Esophagus muscularis mucosa (tissue), 4 donors: ENCODE results near the gene NINJ2. TPM values are rescaled to one million over a fixed set of nuclear protein-coding genes. Genes with fewer than 3 reads are reported as not detected.

Experiments used
- DNase-seq: peaks from one replicate; pipeline ENCODE4 v3.0.0-alpha.2; 2017; ENCODE audit errors: extremely low spot score
- H3K27ac ChIP-seq, 4 donors: fragments of 200-600 bp; sonication (generic); replicated peaks in 1 of 4; 1 replicate in 3 of 4; 2 replicates in 1 of 4; pipeline ENCODE4 v1.5.1; 2016 to 2019; ENCODE audit warnings: mild to moderate bottlenecking in 1 of 4
- H3K27me3 ChIP-seq, 4 donors: fragments of 200-600 bp; sonication (generic); one replicate each; pipeline versions ENCODE4 v1.5.1 to v1.6.0; 2016 to 2019
- H3K36me3 ChIP-seq, 4 donors: fragments of 200-600 bp; sonication (generic); one replicate each; pipeline ENCODE4 v1.5.1; 2016 to 2019
- H3K4me1 ChIP-seq, 4 donors: fragments of 200-600 bp; sonication (generic); one replicate each; pipeline ENCODE4 v1.5.1; 2016 to 2019
- H3K4me3 ChIP-seq, 4 donors: fragments of 200-600 bp; sonication (generic); 1 replicate in 2 of 4; 2 replicates in 2 of 4; pipeline ENCODE4 v1.5.1; 2016 to 2019; ENCODE audit warnings: mild to moderate bottlenecking in 4 of 4, moderate library complexity in 1 of 4
- H3K9me3 ChIP-seq, 4 donors: fragments of 200-600 bp; sonication (generic); 1 replicate in 3 of 4; 2 replicates in 1 of 4; pipeline ENCODE4 v1.5.1; 2016 to 2019
- CTCF ChIP-seq, 3 experiments: fragments of 200-600 bp in 2 of 3; fragments of 450-650 bp in 1 of 3; sonication (generic) in 2 of 3; IDR thresholded peaks; one replicate each; pipeline ENCODE4 v1.5.1; 2017 to 2019; ENCODE audit warnings: antibody characterized with exemption in 3 of 3, mild to moderate bottlenecking in 2 of 3, moderate library complexity in 1 of 3
- EP300 ChIP-seq: sonication (generic); formaldehyde crosslinking; IDR thresholded peaks from one replicate; pipeline ENCODE4 v1.6.1; 2017; ENCODE audit warnings: antibody characterized with exemption
- POLR2A ChIP-seq: fragments of 450-650 bp; IDR thresholded peaks from one replicate; pipeline ENCODE4 v1.6.1; 2017; ENCODE audit warnings: antibody characterized with exemption, moderate library complexity, mild to moderate bottlenecking, low read depth
- POLR2AphosphoS5 ChIP-seq, 2 donors: sonication (generic); formaldehyde crosslinking; IDR thresholded peaks; one replicate each; pipeline ENCODE4 v1.6.1; 2017; ENCODE audit warnings: antibody characterized with exemption in 2 of 2
- WGBS: methylation state at CpG from one replicate; pipeline ENCODE4 v1.1.5; 2018; 5-methylcytosine and 5-hydroxymethylcytosine counted together
- intact Hi-C: fragments of 100-400 bp; cut with DNase I; formaldehyde crosslinking; loops from one replicate; pipeline ENCODE4 v1.15.1; 2023
- total RNA-seq, 4 donors: library from RNA; depleted of rRNA; stranded (reverse); fragments of >200 nt; gene quantifications; one replicate each; pipeline versions ENCODE4 v1.1.0 to v1.2.1, GENCODE V29; 2016

The NINJ2 gene
- total RNA-seq, 4 donors from 2014 or later, result 2.9 to 11.1 (median 7.1) TPM

GRCh38 chr12:559208-559905, 103.9 kb downstream of the NINJ2 start:
- no peak for DNase-seq
- H3K4me1 ChIP-seq, result peaks cover 0 to 10% (median 0%) of the 10 kb centered on the region in 4 donors
- H3K27me3 ChIP-seq, result peaks cover 0 to 15% (median 0%) of the 10 kb centered on the region in 4 donors
- peaks cover 0 to 22% (median 0%) of the 10 kb centered on the region in 4 donors for H3K36me3 ChIP-seq
- no peak overlapping the region for H3K4me3 ChIP-seq
- TF ChIP-seq EP300 (no peak), CTCF (IDR thresholded peaks at IDR 0.05) (no peak), POLR2AphosphoS5 (IDR thresholded peaks at IDR 0.05) (no peak), POLR2A (no peak)
- WGBS, result 90% methylated on average over 20 of the region's 21 CpGs
- intact Hi-C loops, result no loop called here
- H3K9me3 ChIP-seq, result no peaks in the 10 kb centered on the region
- H3K27ac ChIP-seq, result no peak overlapping the region

GRCh38 chr12:558580-558979, 104.7 kb downstream of the NINJ2 start:
- WGBS, result 80% methylated on average over 4 of the region's 4 CpGs
- Histone ChIP-seq H3K27me3 (peaks cover 0 to 15% (median 0%) of the 10 kb centered on the region in 4 donors), H3K27ac (no peak overlapping the region), H3K4me1 (peaks cover 0 to 14% (median under 1%) of the 10 kb centered on the region in 4 donors), H3K9me3 (no peaks in the 10 kb centered on the region), H3K36me3 (peaks cover 0 to 22% (median 0%) of the 10 kb centered on the region in 4 donors), H3K4me3 (no peak overlapping the region)
- no peak for TF ChIP-seq POLR2AphosphoS5 (IDR thresholded peaks at IDR 0.05)
- TF ChIP-seq CTCF (IDR thresholded peaks at IDR 0.05), result no peak
- intact Hi-C loops, result no loop called here
- no peak for DNase-seq

GRCh38 chr12:556498-556897, 106.7 kb downstream of the NINJ2 start:
- Histone ChIP-seq H3K4me3 (no peak overlapping the region), H3K27ac (no peak overlapping the region), H3K36me3 (peaks cover 0 to 17% (median 0%) of the 10 kb centered on the region in 4 donors), H3K27me3 (peaks cover 0 to 15% (median 0%) of the 10 kb centered on the region in 4 donors), H3K4me1 (peaks cover 9 to 22% (median 17%) of the 10 kb centered on the region in 4 donors), H3K9me3 (no peaks in the 10 kb centered on the region)
- intact Hi-C loops, result no loop called here
- TF ChIP-seq CTCF (IDR thresholded peaks at IDR 0.05) (no peak), EP300 (no peak), POLR2AphosphoS5 (IDR thresholded peaks at IDR 0.05) (no peak)
- no peak for DNase-seq
- WGBS, result 94% methylated on average over 20 of the region's 20 CpGs

GRCh38 chr12:554001-554285, 109.3 kb downstream of the NINJ2 start:
- 82% methylated on average over 6 of the region's 8 CpGs for WGBS

More at GRCh38 chr12:554001-554285, 109.3 kb downstream of the NINJ2 start:
- Histone ChIP-seq H3K4me3 (no peak overlapping the region), H3K27ac (no peak overlapping the region), H3K9me3 (no peaks in the 10 kb centered on the region), H3K36me3 (peaks cover 0 to 13% (median 0%) of the 10 kb centered on the region in 4 donors), H3K4me1 (peaks cover 9 to 28% (median 17%) of the 10 kb centered on the region in 4 donors), H3K27me3 (peaks cover 0 to 17% (median 0%) of the 10 kb centered on the region in 4 donors)
- intact Hi-C loops, result no loop called here
- no peak for DNase-seq
- TF ChIP-seq POLR2A (no peak), EP300 (no peak), CTCF (IDR thresholded peaks at IDR 0.05) (no peak), POLR2AphosphoS5 (IDR thresholded peaks at IDR 0.05) (no peak)
